Panc1 (cell line): ENCODE measurements around the gene ADO.

Experiments
- POLR2AphosphoS5 ChIP-seq: IDR thresholded peaks from 2 replicates; pipeline ENCODE4 v1.6.1; 2012; ENCODE audit warnings: mild to moderate bottlenecking, low read depth, low read length, moderate library complexity
- TF ChIP-seq, protein P1 (sequence below): fragments of 450-650 bp; IDR thresholded peaks from 2 replicates; pipeline ENCODE4 v1.5.1; 2017; ENCODE audit warnings: mild to moderate bottlenecking
- TF ChIP-seq, protein P2 (sequence below), 2 experiments: IDR thresholded peaks; 2 replicates each; pipeline ENCODE4 v1.6.1; 2011 to 2012; ENCODE audit warnings: low read depth in 2 of 2, control low read depth in 1 of 2, low read length in 1 of 2, mild to moderate bottlenecking in 1 of 2, moderate library complexity in 1 of 2; ENCODE audit not compliant: insufficient read depth in 1 of 2

DNA sequence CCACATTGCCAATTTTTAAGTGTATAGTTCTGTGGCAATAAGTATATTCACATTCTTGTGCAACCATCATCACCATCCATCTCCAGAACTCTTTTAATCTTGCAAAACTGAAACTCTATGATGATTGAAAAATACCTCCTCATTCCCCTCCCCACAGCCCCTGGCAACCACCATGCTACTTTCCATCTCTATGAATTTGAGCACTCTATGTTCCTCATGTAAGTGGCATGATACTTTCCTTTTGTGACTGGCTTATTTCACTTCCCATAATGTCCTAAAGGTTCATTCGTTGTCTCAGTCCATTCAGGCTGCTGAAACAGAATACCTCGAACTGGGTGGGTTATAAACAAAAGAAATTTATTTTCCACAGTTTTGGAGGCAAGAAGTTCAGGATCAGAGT, 35.1 kb downstream of the ADO start:
- TF ChIP-seq, protein P1, sequence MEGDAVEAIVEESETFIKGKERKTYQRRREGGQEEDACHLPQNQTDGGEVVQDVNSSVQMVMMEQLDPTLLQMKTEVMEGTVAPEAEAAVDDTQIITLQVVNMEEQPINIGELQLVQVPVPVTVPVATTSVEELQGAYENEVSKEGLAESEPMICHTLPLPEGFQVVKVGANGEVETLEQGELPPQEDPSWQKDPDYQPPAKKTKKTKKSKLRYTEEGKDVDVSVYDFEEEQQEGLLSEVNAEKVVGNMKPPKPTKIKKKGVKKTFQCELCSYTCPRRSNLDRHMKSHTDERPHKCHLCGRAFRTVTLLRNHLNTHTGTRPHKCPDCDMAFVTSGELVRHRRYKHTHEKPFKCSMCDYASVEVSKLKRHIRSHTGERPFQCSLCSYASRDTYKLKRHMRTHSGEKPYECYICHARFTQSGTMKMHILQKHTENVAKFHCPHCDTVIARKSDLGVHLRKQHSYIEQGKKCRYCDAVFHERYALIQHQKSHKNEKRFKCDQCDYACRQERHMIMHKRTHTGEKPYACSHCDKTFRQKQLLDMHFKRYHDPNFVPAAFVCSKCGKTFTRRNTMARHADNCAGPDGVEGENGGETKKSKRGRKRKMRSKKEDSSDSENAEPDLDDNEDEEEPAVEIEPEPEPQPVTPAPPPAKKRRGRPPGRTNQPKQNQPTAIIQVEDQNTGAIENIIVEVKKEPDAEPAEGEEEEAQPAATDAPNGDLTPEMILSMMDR = no peak
- TF ChIP-seq POLR2AphosphoS5 = no peak
- TF ChIP-seq, protein P2, sequence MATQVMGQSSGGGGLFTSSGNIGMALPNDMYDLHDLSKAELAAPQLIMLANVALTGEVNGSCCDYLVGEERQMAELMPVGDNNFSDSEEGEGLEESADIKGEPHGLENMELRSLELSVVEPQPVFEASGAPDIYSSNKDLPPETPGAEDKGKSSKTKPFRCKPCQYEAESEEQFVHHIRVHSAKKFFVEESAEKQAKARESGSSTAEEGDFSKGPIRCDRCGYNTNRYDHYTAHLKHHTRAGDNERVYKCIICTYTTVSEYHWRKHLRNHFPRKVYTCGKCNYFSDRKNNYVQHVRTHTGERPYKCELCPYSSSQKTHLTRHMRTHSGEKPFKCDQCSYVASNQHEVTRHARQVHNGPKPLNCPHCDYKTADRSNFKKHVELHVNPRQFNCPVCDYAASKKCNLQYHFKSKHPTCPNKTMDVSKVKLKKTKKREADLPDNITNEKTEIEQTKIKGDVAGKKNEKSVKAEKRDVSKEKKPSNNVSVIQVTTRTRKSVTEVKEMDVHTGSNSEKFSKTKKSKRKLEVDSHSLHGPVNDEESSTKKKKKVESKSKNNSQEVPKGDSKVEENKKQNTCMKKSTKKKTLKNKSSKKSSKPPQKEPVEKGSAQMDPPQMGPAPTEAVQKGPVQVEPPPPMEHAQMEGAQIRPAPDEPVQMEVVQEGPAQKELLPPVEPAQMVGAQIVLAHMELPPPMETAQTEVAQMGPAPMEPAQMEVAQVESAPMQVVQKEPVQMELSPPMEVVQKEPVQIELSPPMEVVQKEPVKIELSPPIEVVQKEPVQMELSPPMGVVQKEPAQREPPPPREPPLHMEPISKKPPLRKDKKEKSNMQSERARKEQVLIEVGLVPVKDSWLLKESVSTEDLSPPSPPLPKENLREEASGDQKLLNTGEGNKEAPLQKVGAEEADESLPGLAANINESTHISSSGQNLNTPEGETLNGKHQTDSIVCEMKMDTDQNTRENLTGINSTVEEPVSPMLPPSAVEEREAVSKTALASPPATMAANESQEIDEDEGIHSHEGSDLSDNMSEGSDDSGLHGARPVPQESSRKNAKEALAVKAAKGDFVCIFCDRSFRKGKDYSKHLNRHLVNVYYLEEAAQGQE (IDR thresholded peaks at IDR 0.05; ENCODE audit: insufficient read depth in 1 of 2, low read depth in 2 of 2, low read length in 1 of 2) = no peak
